ENCODE data around the gene NELFB. TPM values are rescaled to one million over a fixed set of nuclear protein-coding genes. Genes with fewer than 3 reads are reported as not detected.

NELFB gene
- total RNA-seq, 2 donors from 2014 or later: 33.2 to 37.8 TPM

GRCh38 chr9:137295849-137296669 lies 40.9 kb downstream of the NELFB start:
- no peaks in the 10 kb centered on the region for H3K9me3 ChIP-seq (ENCODE audit: control insufficient read depth, low read length, poor library complexity, severe bottlenecking)
- H3K27ac Mint-ChIP-seq: no peak overlapping the region
- peaks cover 2% of the 10 kb centered on the region for H3K36me3 Mint-ChIP-seq (ENCODE audit: low read depth)
- peaks cover 7% of the 10 kb centered on the region for H3K4me1 Mint-ChIP-seq
- peaks cover 34% of the 10 kb centered on the region for H3K27me3 Mint-ChIP-seq
- peak overlapping the region; percentile 79 for H3K4me3 Mint-ChIP-seq
- ATAC-seq: peak; percentile 22
- DNase-seq: peak in 1 of 3 donors; percentile 11

GRCh38 chr9:137296670-137297664 lies 41.8 kb downstream of the NELFB start:
- H3K27me3 Mint-ChIP-seq: peaks cover 34% of the 10 kb centered on the region
- H3K36me3 Mint-ChIP-seq (ENCODE audit: low read depth): peaks cover 2% of the 10 kb centered on the region
- H3K9me3 ChIP-seq (ENCODE audit: control insufficient read depth, low read length, poor library complexity, severe bottlenecking): no peaks in the 10 kb centered on the region
- H3K4me3 Mint-ChIP-seq: peak overlapping the region; percentile 79
- H3K4me1 Mint-ChIP-seq: peaks cover 7% of the 10 kb centered on the region
- ATAC-seq (no peak), DNase-seq (no peak)
- no peak overlapping the region for H3K27ac Mint-ChIP-seq

GRCh38 chr9:137297966-137298365 lies 42.8 kb downstream of the NELFB start:
- H3K27ac Mint-ChIP-seq: no peak overlapping the region
- peaks cover 2% of the 10 kb centered on the region for H3K36me3 Mint-ChIP-seq (ENCODE audit: low read depth)
- H3K4me3 Mint-ChIP-seq: no peak overlapping the region
- DNase-seq (no peak), ATAC-seq (no peak)
- H3K4me1 Mint-ChIP-seq: peaks cover 7% of the 10 kb centered on the region
- H3K27me3 Mint-ChIP-seq: peaks cover 34% of the 10 kb centered on the region
- no peaks in the 10 kb centered on the region for H3K9me3 ChIP-seq (ENCODE audit: control insufficient read depth, low read length, poor library complexity, severe bottlenecking)

- Mint-ChIP-seq H3K4me1 (peaks cover 7% of the 10 kb centered on the region), H3K27ac (no peak overlapping the region), H3K36me3 (ENCODE audit: low read depth) (peaks cover 2% of the 10 kb centered on the region), H3K27me3 (peaks cover 27% of the 10 kb centered on the region), H3K4me3 (no peak overlapping the region)
- DNase-seq (no peak), ATAC-seq (no peak)
- H3K9me3 ChIP-seq (ENCODE audit: control insufficient read depth, low read length, poor library complexity, severe bottlenecking): no peaks in the 10 kb centered on the region
Measured at GRCh38 chr9:137298401-137299202, 43.5 kb downstream of the NELFB start.

- Mint-ChIP-seq H3K4me3 (no peak overlapping the region), H3K27ac (no peak overlapping the region), H3K36me3 (ENCODE audit: low read depth) (peaks cover 2% of the 10 kb centered on the region), H3K27me3 (peaks cover 23% of the 10 kb centered on the region), H3K4me1 (peaks cover 7% of the 10 kb centered on the region)
- DNase-seq (no peak), ATAC-seq (no peak)
- H3K9me3 ChIP-seq (ENCODE audit: control insufficient read depth, low read length, poor library complexity, severe bottlenecking): no peaks in the 10 kb centered on the region
Measured at GRCh38 chr9:137299203-137299565, 44.1 kb downstream of the NELFB start.

GRCh38 chr9:137299938-137300337 lies 44.8 kb downstream of the NELFB start:
- Mint-ChIP-seq H3K4me1 (peaks cover 7% of the 10 kb centered on the region), H3K36me3 (ENCODE audit: low read depth) (peaks cover 2% of the 10 kb centered on the region), H3K27ac (peak overlapping the region; percentile 60), H3K27me3 (peaks cover 17% of the 10 kb centered on the region), H3K4me3 (peak overlapping the region; percentile 49)
- H3K9me3 ChIP-seq (ENCODE audit: control insufficient read depth, low read length, poor library complexity, severe bottlenecking): no peaks in the 10 kb centered on the region
- ATAC-seq (no peak), DNase-seq (no peak)

- Mint-ChIP-seq H3K36me3 (ENCODE audit: low read depth) (peaks cover 2% of the 10 kb centered on the region), H3K4me1 (peaks cover 7% of the 10 kb centered on the region), H3K27me3 (peaks cover 17% of the 10 kb centered on the region), H3K27ac (no peak overlapping the region), H3K4me3 (peak overlapping the region; percentile 81)
- ATAC-seq: no peak
- no peaks in the 10 kb centered on the region for H3K9me3 ChIP-seq (ENCODE audit: control insufficient read depth, low read length, poor library complexity, severe bottlenecking)
- DNase-seq: no peak
Measured at GRCh38 chr9:137300567-137301080, 45.5 kb downstream of the NELFB start.

- ATAC-seq: peak; percentile 14
- H3K27me3 Mint-ChIP-seq: peaks cover 16% of the 10 kb centered on the region
Measured at GRCh38 chr9:137301081-137301947, 46.2 kb downstream of the NELFB start.

GRCh38 chr9:137302118-137302448 lies 47.0 kb downstream of the NELFB start, which contains the start of gene NRARP:
Gene NRARP, minus strand, starts transcription at chr9:137302271. Its CDS starts 343 bp downstream, at chr9:137301928.
- Mint-ChIP-seq H3K27ac (no peak within 1 kb of the TSS), H3K27me3 (peaks cover 9% of the 10 kb centered on the region), H3K4me1 (peaks cover 2% of the 10 kb centered on the region), H3K4me3 (peak within 1 kb of the TSS; percentile 71), H3K36me3 (ENCODE audit: low read depth) (no peaks in the 10 kb centered on the region)
- peak; percentile 93 for ATAC-seq
- H3K9me3 ChIP-seq (ENCODE audit: control insufficient read depth, low read length, poor library complexity, severe bottlenecking): no peaks in the 10 kb centered on the region
- DNase-seq: peak; percentile 84 to 91 (median 88)

More at GRCh38 chr9:137301081-137301947, 46.2 kb downstream of the NELFB start:
- peak in 1 of 3 donors; percentile 12 for DNase-seq
- no peaks in the 10 kb centered on the region for H3K9me3 ChIP-seq (ENCODE audit: control insufficient read depth, low read length, poor library complexity, severe bottlenecking)
- H3K36me3 Mint-ChIP-seq (ENCODE audit: low read depth): peaks cover 2% of the 10 kb centered on the region
- peaks cover 7% of the 10 kb centered on the region for H3K4me1 Mint-ChIP-seq
- H3K4me3 Mint-ChIP-seq: peak overlapping the region; percentile 81
- no peak overlapping the region for H3K27ac Mint-ChIP-seq

- Mint-ChIP-seq H3K27ac (no peak overlapping the region), H3K36me3 (ENCODE audit: low read depth) (no peaks in the 10 kb centered on the region), H3K27me3 (peaks cover 5% of the 10 kb centered on the region), H3K4me1 (peaks cover 2% of the 10 kb centered on the region), H3K4me3 (peak overlapping the region; percentile 71)
- H3K9me3 ChIP-seq (ENCODE audit: control insufficient read depth, low read length, poor library complexity, severe bottlenecking): no peaks in the 10 kb centered on the region
- ATAC-seq: no peak
- DNase-seq: no peak
Measured at GRCh38 chr9:137302449-137303150, 47.5 kb downstream of the NELFB start.

GRCh38 chr9:137303151-137303892 lies 48.2 kb downstream of the NELFB start:
- Mint-ChIP-seq H3K27ac (no peak overlapping the region), H3K4me1 (peaks cover 2% of the 10 kb centered on the region), H3K27me3 (peaks cover 5% of the 10 kb centered on the region), H3K4me3 (no peak overlapping the region), H3K36me3 (ENCODE audit: low read depth) (no peaks in the 10 kb centered on the region)
- peak in 1 of 3 donors; percentile 7 for DNase-seq
- no peak for ATAC-seq
- H3K9me3 ChIP-seq (ENCODE audit: control insufficient read depth, low read length, poor library complexity, severe bottlenecking): no peaks in the 10 kb centered on the region
